Hematopoietic multipotent progenitor cell treated with erythropoietin and hydrocortisone succinate and interleukin-3 and kit ligand, for 15 days (in vitro differentiated cells): ENCODE data around the gene ALOX12.
"Not testable (repeated sequence)": the region's sequence is repeated elsewhere in the genome, so short reads cannot be mapped to it uniquely, and the experiment has no call there.

Experiments
- DNase-seq: peaks from one replicate; pipeline ENCODE4 v3.0.0-alpha.2; 2015; ENCODE audit warnings: low spot score

The ALOX12 gene

DNA sequence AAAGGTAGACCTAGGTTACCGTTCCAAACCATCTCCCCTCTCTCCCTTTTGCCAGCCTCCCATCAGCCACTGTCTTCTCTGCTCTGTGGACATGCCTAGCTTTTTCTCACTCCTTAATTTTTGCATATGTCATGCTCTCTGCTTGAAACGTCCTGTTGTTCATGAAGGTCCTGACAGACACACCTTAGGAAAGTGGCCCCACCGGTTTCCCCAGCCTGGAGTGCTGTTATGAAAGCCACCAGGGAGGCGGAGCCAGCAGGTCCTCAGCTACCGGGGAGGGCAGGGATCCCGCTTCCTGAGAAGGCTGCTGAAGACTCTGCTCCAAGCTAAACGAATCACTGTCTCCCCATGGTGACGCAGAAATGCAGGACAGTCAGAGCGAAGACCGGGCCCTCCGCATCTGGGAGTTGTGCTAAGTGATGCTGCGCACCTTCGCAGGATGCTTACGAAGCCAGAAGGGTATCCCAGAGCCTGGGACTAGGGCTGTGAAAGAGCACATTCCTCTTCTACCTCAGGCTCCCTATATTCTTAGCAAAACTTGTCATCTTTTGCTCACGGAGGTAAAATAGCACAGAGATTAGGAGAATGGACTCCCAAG is 50.4 kb downstream of the ALOX12 start:
- no peak for DNase-seq

DNA sequence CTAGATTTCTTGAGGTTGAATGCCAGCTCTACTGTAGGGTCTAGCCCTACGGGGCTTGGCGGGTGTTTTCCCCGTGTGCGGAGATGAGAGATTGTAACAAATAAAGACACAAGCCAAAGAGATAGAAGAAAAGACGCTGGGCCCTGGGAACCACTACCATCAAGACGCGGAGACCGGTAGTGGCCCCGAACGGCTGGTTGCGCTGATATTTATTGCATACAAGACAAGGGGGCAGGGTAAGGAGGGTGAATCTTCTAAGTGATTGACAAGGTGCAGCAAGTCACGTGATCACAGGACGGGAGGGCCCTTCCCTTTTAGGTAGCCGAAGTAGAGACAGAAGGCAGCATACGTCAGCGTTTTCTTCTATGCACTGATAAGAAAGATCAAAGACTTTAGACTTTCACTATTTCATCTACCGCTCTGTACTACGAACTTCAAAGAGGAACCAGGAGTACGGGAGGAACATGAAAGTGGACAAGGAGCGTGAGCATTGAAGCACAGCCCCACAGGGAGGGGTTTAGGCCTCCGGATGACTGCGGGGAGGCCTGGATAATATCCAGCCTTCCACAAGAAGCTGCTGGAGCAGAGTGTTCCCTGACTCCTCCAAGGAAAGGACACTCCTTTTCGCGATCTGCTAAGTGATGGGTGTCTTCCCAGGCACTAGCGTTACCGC is 51.0 kb downstream of the ALOX12 start:
- DNase-seq, result peak; percentile 28

DNA sequence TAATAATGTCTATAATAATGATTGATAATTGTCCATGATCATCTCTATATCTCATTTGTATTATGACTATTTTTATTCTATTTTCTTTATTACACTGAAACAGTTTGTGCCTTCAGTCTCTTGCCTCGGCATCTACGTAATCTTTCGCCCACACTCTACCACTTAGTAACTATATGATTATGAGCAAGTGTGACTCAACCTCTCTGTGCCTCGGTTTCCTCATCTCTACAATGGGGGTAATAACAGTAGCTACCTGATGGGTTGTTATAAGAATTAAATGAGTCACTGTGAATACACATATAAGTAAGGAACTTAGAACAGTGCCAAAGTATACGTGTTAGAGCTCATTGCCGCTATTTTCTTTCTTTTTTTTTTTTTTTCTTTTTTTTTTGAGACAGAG is 51.7 kb downstream of the ALOX12 start:
- DNase-seq, result no peak

DNA sequence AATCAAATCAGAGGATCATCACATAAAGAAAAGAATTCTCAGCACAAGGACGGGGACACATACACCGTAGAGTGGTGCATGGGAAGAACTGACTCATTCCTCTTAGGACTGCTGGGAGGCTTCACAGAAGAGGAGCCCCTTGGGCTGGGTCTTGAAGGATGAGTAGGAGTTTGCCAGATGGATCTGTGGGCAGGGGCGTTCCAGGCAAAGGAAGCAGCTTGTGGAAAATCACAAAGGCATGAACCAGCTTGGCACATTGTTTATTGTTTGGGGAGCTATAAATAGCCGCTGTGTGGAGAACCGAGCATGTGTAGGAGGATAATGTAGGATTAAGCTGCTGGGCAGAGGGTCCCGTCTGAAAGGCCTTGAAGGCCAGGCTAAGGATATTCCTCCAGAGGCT is 53.1 kb downstream of the ALOX12 start:
- DNase-seq, result no peak

DNA sequence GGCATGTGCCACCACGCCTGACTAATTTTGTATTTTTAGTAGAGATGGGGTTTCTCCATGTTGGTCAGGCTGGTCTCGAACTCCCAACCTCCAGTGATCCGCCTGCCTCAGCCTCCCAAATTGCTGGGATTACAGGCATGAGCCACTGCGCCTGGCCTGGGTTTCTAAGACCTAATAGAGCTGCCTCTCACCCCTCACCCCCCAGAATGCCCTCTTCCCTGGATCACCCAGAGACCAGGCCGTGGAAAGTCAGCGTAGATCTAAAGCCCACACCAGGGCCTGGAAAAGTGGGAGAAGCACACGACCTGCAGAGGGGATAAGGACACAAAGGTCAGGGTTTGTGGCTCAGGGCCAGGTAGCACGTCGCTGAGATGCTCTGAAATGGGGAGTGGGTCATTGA is 54.7 kb downstream of the ALOX12 start:
- DNase-seq, result not testable (repeated sequence)

DNA sequence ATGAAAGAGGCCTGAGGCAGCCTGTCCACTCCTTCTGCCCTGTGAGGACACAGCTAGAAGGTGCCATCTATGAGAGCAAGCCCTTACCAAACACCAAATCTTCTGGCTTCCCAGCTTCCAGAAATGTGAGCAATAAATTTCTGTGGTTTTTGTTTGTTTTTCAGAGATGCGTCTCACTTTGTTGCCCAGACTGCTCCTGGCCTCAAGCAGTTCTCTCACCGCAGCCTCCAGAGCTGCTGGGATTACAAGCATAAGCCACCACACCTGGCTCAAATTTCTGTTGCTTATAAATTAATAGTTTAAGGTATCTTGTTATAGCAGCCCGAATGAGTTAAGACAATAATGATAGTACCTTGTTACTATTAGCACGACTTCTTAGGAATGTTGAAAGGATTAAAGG is 60.5 kb downstream of the ALOX12 start:
- no peak for DNase-seq

DNA sequence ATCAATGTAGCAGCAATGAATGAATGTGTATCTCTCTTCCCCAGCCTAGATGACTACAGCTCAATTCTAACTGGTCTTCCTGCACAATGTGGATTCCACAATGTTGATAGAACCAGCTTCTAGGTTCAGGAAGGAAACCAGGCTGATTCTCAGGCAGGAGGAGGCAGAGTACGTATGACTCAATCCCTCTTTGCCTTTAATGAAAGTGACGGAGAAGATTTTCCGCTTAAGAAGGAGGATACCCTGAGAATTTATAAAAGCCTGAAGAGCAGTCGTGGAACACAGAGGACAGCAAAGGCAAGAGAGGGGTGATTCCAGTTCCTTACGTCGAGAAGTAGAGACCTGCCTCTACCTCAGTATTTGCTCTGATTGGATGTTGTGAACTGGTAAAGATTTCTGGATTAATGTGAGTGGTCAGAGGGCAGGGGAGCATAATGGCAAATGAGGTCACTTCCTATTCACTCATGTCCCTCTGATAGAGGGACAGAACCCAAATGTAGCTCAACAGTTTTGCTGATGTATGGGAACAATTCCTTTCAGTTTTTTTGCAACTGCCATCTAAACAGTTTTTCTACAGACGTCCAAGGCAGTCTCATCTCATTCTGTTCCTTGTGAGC is 63.1 kb downstream of the ALOX12 start:
- DNase-seq, result no peak
